ENCODE results near the gene SSR1. TPM values are rescaled to one million over a fixed set of nuclear protein-coding genes. Genes with fewer than 3 reads are reported as not detected.

The SSR1 gene
- total and polyA plus RNA-seq, 2 of the 13 experiments (the other 11 are each of a cell fraction or from before 2014, with no cell fraction given), result 203 to 243 TPM

DNA sequence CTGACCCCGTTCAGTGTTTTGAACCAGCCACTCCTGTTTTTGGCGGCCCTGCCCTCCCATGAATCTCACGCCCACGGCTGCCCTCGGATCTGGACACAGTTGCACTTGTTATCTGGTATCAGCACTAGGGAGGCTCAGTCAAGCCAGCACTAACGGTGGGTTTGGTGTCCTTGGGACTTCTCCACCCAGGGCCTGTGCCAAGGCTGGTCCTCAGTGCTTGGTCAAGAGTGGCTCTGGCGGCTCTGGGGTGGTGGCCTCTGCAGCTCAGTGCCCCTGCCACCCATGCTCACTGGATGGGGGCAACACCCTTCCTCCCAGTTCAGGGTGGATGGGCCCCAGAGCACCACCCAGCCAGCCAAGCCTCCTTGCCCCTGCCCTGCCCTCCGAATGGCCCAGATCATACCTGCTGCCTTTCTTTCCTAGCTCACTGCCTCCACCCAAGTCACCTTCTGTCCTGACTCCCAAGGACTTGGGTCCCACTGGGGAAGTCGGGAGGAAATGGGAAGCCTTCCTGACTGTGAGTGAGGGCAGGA, 54.7 kb downstream of the SSR1 start (continued):
- 0 out of 2 replicates have a peak, but pooled peaks have one; percentile 23 for TF ChIP-seq ZNF33B (CRISPR knock-in tag; IDR thresholded peaks at IDR 0.05)
- TF ChIP-seq ZNF619 (CRISPR knock-in tag; IDR thresholded peaks at IDR 0.05), result peak; percentile 59; the same call in 1 of the 2 replicates
- TF ChIP-seq, protein P1, sequence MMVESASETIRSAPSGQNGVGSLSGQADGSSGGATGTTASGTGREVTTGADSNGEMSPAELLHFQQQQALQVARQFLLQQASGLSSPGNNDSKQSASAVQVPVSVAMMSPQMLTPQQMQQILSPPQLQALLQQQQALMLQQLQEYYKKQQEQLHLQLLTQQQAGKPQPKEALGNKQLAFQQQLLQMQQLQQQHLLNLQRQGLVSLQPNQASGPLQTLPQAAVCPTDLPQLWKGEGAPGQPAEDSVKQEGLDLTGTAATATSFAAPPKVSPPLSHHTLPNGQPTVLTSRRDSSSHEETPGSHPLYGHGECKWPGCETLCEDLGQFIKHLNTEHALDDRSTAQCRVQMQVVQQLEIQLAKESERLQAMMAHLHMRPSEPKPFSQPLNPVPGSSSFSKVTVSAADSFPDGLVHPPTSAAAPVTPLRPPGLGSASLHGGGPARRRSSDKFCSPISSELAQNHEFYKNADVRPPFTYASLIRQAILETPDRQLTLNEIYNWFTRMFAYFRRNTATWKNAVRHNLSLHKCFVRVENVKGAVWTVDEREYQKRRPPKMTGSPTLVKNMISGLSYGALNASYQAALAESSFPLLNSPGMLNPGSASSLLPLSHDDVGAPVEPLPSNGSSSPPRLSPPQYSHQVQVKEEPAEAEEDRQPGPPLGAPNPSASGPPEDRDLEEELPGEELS (CRISPR knock-in tag; IDR thresholded peaks at IDR 0.05), result no peak
- no peak for TF ChIP-seq ZNF12 (CRISPR knock-in tag; IDR thresholded peaks at IDR 0.05)
- TF ChIP-seq SMAD3 (CRISPR knock-in tag; IDR thresholded peaks at IDR 0.05), result no peak
- TF ChIP-seq EEA1 (CRISPR knock-in tag; IDR thresholded peaks at IDR 0.05; ENCODE audit: borderline replicate concordance), result 0 out of 2 replicates have a peak, but pooled peaks have one; percentile 34
- no peak for TF ChIP-seq PHF20 (CRISPR knock-in tag; IDR thresholded peaks at IDR 0.05)
- TF ChIP-seq ATF7-NPFF (CRISPR knock-in tag; IDR thresholded peaks at IDR 0.05; ENCODE audit: low read depth), result 0 out of 2 replicates have a peak, but pooled peaks have one; percentile 25
- TF ChIP-seq SMAD1 (CRISPR knock-in tag; IDR thresholded peaks at IDR 0.05; ENCODE audit: borderline replicate concordance, low read depth), result peak; percentile 87; the same call in 1 of the 2 replicates
- TF ChIP-seq MZF1 (CRISPR knock-in tag; IDR thresholded peaks at IDR 0.05; ENCODE audit: borderline replicate concordance), result peak; percentile 47; the same call in 1 of the 2 replicates

GRCh38 chr6:7257521-7258230, 55.3 kb downstream of the SSR1 start:
- POLR2A ChIA-PET, result no interaction called here
- Histone ChIP-seq H3K27me3 (ENCODE audit: control insufficient read depth in 1 of 2, insufficient read depth in 2 of 2, low read length in 2 of 2) (no peaks in the 10 kb centered on the region; a peak in 1 of 5 replicates), H2AFZ (ENCODE audit: low read length) (no peak overlapping the region), H3K4me2 (ENCODE audit: low read depth, low read length) (peak overlapping the region; percentile 96; the same call in 1 of the 2 replicates), H3K9ac (ENCODE audit: insufficient read depth, low read depth, low read length) (no peak overlapping the region), H3K4me1 (ENCODE audit: insufficient read depth, low read length) (peaks cover 53% of the 10 kb centered on the region), H4K20me1 (ENCODE audit: insufficient read depth, low read length) (no peaks in the 10 kb centered on the region), H3K4me3 (replicated peaks in 1 of 3; ENCODE audit: insufficient read depth in 1 of 3, low read depth in 2 of 3, low read length in 3 of 3) (no peak overlapping the region; a peak in 1 of 6 replicates), H3K27ac (ENCODE audit: extremely low read length, insufficient read depth, low read length) (no peak overlapping the region), H3K79me2 (ENCODE audit: insufficient read depth, low read length) (no peaks in the 10 kb centered on the region), H3K36me3 (replicated peaks in 1 of 2; ENCODE audit: control insufficient read depth in 1 of 2, insufficient read depth in 2 of 2, low read length in 2 of 2) (no peaks in the 10 kb centered on the region), H3K9me3 (ENCODE audit: low read length) (peaks cover 15% of the 10 kb centered on the region)
- intact Hi-C loops (cut with micrococcal nuclease; ENCODE audit: unreplicated experiment), result no loop called here
- no peak for TF ChIP-seq ZNF333 (CRISPR knock-in tag; IDR thresholded peaks at IDR 0.05; ENCODE audit: borderline replicate concordance)
- TF ChIP-seq SP5 (CRISPR knock-in tag; IDR thresholded peaks at IDR 0.05; ENCODE audit: borderline replicate concordance, low read depth), result no peak
- no peak for TF ChIP-seq ZNF317 (CRISPR knock-in tag; IDR thresholded peaks at IDR 0.05)
- TF ChIP-seq, protein P2, sequence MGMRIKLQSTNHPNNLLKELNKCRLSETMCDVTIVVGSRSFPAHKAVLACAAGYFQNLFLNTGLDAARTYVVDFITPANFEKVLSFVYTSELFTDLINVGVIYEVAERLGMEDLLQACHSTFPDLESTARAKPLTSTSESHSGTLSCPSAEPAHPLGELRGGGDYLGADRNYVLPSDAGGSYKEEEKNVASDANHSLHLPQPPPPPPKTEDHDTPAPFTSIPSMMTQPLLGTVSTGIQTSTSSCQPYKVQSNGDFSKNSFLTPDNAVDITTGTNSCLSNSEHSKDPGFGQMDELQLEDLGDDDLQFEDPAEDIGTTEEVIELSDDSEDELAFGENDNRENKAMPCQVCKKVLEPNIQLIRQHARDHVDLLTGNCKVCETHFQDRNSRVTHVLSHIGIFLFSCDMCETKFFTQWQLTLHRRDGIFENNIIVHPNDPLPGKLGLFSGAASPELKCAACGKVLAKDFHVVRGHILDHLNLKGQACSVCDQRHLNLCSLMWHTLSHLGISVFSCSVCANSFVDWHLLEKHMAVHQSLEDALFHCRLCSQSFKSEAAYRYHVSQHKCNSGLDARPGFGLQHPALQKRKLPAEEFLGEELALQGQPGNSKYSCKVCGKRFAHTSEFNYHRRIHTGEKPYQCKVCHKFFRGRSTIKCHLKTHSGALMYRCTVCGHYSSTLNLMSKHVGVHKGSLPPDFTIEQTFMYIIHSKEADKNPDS (CRISPR knock-in tag; IDR thresholded peaks at IDR 0.05), result no peak
- 0 out of 2 replicates have a peak, but pooled peaks have one; percentile 21 for TF ChIP-seq ZNF678 (CRISPR knock-in tag; IDR thresholded peaks at IDR 0.05)
- no peak for TF ChIP-seq ZBTB7B (CRISPR knock-in tag; IDR thresholded peaks at IDR 0.05)
- no peak for TF ChIP-seq U2AF1 (optimal IDR thresholded peaks at IDR 0.05; ENCODE audit: low read depth, low read length)
- no peak for TF ChIP-seq ZNF749 (CRISPR knock-in tag; IDR thresholded peaks at IDR 0.05; ENCODE audit: borderline replicate concordance)
- TF ChIP-seq HNRNPLL (IDR thresholded peaks at IDR 0.05; ENCODE audit: low read depth, low read length, poor library complexity, severe bottlenecking), result no peak
- 0 out of 2 replicates have a peak, but pooled peaks have one; percentile 9 for TF ChIP-seq ZSCAN25 (CRISPR knock-in tag; IDR thresholded peaks at IDR 0.05)
- CTCF ChIA-PET (ENCODE audit: low intra/inter-chr PET ratio, low total read pairs), result no interaction called here
- WGBS (ENCODE audit: low lambda C conversion rate), result 77% methylated on average over 18 of the region's 18 CpGs
- FAIRE-seq (no peak), ATAC-seq (no peak), DNase-seq (ENCODE audit: low spot score) (no peak)
- in situ Hi-C loops (cut with HindIII; ENCODE audit: extremely low pct_ligation_motif_present, low pct_unique_long_range_greater_than_20kb), result no loop called here
- no TSS peak for BruUV-seq (replicated peaks)
